Stimulated activated CD4-positive, alpha-beta T cell treated with anti-CD3 and anti-CD28 coated beads, Interleukin-4, amount 100 ng/mL, for 48 hours (primary cell): Measurements from ENCODE around the gene PEDS1.
"Not testable (repeated sequence)": the region's sequence is repeated elsewhere in the genome, so short reads cannot be mapped to it uniquely, and the experiment has no call there.

Source experiments
- DNase-seq, 2 donors: peaks; one replicate each; pipeline ENCODE4 v3.0.0-alpha.2; 2020; ENCODE audit warnings: low read depth in 2 of 2

PEDS1 gene

GRCh38 chr20:50113420-50114224, 39.9 kb downstream of the PEDS1 start:
- DNase-seq = no peak

DNA sequence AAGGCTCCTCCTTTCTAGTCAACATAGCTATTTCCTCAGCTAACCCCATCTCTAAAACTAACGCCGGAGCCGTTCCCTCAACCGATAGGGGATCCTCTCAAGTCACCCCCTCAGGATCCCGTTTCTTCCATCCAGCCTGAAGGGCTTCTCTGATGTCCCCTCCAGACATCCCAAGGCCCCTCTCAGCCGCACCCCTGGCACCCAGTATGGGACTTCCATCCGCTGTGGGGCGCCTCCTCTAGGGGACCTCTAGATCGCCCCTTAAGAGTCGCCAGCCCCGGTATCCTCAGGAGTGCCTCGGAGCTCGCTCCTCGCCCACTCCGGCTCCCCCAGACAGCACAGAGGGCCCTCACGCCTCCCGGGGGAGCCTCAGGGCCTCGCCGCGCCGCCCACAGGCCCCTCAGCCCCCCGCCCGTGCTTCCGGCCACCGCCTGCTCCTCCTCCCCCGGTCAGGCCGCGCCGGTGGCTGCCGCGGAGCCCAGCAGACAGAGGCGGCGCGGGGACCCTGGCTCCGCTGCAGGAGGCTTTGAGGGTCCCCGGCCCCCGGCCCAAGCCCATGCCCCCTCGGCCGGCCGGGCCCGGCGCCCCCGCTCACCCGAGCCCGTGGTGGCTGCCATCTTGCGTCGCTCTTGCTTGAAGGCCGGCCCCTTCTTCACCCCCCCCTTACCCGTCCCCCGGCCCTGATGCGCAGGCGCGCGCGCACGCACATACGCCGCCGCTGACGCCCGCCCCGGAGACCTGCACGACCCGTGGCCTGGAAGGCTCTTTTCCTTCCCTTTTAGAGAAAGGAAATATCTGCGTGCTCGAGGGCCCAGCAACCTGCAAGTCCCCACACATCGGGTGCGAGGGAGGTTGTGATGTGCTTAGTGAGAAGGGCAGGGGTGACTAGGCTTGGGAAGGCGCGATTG, 40.8 kb downstream of the PEDS1 start, which contains the start of gene UBE2V1:
Gene UBE2V1, minus strand, starts transcription at position 639 of the 908 bp plus-strand sequence. Its CDS starts 22 bp downstream, at position 617.
- peak; percentile 82 to 85 for DNase-seq

GRCh38 chr20:50111829-50112495, 41.6 kb downstream of the PEDS1 start:
- no peak for DNase-seq

DNA sequence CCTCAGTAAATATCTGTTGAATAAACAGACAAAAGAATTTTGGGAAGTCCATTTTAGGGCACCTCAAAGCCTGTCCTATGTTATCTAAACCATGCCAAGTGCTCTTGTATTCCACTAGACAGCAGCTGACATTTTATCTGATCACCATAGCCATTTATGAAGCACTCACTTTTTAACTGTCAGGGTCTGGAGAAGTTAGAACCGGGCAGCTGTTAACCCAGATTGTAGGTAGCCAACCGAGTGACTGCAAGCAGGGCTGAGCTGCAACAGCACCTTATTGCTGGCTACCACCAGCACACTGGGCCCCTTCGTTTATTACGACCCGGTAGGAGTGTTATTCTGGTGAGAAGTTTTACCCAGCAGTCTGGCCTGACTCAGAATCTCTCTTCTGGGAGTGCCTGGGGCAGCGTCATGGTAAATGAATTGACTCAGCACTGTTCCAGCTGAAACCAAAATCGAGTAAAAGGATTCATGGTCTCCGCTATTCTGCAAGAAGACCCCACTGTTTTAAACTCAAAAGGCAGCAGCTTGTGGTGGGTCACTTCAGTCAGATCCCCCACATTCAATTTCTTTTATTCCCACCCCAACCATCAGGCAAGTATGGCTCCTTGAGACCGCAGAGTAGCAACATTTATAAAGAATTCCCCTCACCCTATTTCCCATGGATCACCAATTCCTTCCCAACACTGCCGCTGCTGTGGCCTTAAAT, 42.2 kb downstream of the PEDS1 start:
- peak; percentile 28 to 46 for DNase-seq

DNA sequence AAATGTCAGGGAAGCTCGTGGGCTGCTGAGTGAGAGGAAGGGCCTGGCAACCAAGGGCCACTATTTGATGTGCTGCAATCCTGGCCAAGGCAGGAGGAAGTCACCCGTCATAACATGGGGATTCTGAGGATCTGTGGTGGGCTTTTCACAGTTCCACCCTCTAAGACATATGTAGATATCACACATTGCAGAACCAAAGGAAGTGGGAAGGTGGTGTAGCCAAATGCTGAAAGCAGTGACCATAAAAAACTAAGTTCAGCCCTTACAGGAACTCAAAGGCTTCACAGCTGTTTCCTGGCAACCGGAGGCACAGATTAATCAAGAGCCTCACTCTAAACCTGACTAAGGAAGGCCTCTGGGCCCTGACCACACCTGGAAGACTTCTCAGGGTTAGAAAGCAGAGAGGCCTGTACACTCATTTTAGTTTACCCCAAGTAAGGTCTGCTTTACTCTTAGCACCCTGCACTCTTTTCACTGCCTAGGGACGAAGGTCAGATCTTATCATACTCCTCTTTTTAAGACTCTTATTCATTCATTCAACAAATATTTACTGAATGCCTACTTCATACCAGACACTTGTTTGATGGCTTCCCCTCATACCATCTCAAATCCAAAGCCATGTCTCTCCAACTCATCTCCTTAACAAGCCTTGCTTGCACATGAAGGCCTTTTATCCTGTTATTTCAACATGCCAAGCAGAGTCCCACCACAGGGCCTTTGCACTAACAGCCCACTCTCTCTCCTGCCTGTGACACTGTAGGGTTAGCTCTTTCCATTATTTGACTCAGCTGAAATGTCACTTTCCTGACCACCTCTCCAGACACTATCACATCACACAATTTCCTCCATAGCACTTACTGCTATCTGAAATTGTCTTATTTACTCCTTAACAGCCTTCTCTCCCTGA, 43.1 kb downstream of the PEDS1 start:
- DNase-seq = no peak

GRCh38 chr20:50108556-50109235, 44.8 kb downstream of the PEDS1 start:
- no peak for DNase-seq

DNA sequence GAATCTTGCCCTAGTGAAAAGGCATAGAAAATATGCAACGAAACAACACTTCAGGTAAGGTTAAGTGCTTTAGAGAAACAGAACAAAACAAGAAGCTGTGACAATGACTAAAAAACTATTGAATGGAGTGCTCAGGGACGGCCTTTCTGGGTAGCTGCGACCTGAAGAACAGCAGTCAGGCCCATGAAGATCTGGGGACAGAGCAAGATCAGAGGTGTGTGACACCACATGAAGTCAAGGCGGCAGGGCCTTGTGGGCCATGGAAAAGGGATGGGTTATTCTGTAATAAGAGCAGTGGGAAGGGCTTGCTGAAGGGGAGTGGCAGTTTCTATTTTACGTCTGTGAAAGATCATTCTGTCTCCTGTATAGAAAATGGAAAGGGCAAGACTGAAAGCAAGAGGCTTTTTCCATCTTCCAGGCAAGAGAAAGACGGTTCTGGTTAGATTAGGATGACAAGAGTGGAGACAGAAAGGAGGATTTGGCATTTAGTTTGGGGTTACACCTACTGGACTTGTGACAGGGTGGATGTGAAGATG, 45.7 kb downstream of the PEDS1 start:
- DNase-seq = no peak

DNA sequence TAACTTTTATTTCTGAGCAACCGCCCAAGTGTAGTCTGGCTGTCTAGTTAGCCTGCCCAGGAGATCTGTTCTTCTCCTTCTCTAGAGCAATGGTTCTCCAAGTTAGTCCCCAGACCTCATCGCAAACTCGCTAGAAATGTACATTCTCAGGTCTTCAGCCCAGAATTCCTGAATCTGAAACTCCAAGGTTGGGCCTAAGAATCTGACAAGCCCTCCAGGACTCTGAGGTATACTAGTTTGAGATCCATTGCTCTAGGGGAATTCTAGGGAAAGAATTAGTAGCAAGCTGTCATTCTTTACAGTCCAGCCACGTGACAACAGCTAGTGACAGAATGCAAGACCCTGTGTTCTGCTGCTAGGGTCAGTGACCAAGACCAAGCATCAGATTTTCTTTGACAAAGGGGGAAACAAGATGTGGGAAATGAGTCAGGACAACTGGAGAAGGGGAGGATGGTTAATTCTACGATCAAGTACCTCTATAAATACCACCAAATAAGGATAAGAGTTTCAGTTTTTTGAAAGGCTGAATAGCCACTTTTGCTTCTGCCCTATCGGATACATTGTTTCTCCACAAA, 46.4 kb downstream of the PEDS1 start:
- no peak for DNase-seq

- not testable (repeated sequence) for DNase-seq
Observed at GRCh38 chr20:50106669-50107068, 46.9 kb downstream of the PEDS1 start.
